ENCODE measurements around the gene FOXJ3.

DNA sequence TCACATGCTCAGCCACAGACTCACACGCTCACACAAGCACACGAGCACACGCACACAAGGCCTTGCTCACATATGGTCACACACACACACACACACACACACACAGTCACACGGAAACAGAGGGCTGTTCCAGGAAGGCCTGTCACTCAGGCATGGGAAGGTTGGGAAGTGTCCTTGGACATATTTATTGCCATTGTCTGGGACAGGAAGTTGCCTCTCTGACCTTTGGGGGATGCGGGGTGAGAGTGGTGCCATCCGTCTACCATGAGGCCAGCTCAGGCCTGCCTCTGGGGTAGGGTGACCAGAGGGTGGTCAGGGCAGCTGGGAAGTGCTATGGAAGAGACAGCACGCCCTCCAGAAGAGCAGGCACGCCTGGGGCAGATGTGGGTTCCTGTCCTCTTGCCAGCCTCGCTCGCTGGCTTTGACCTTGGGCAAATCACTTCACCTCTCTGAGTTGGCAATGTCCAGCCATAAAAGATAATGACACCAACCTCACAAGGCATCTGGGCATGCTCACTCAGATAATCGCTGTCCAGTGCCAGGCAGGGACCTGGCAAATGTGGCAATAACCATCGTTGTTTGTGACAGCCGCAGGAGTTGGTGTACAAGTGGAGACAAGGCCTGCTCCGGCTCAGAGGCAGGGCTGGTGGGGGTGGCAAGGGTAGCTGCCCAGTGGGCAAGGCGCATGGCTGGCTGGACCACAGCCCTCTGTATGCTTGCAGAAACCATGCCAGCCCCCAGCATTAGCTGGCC lies 162.5 kb downstream of the FOXJ3 start:
- TF ChIP-seq EZH2 (IDR thresholded peaks at IDR 0.05) (no peak), FOXP2 (optimal IDR thresholded peaks at IDR 0.05; ENCODE audit: control extremely low read depth, extremely low read length, insufficient read depth) (no peak)
